Hepatic stellate cell (primary cell): ENCODE measurements around the gene INPP4A.

Source experiments
- DNase-seq: peaks from one replicate; pipeline ENCODE4 v3.0.0; 2011; ENCODE audit warnings: low spot score

INPP4A gene

GRCh38 chr2:98565286-98565860, 120.7 kb downstream of the INPP4A start:
- DNase-seq, result no peak

GRCh38 chr2:98565941-98566340, 121.3 kb downstream of the INPP4A start:
- no peak for DNase-seq

GRCh38 chr2:98568161-98568956, 123.7 kb downstream of the INPP4A start:
- DNase-seq, result peak; percentile 83

GRCh38 chr2:98569197-98569793, 124.6 kb downstream of the INPP4A start:
- DNase-seq, result peak; percentile 55

GRCh38 chr2:98569915-98570314, 125.3 kb downstream of the INPP4A start:
- DNase-seq, result no peak

GRCh38 chr2:98570356-98570755, 125.7 kb downstream of the INPP4A start:
- DNase-seq, result no peak

- no peak for DNase-seq
Measured at GRCh38 chr2:98571121-98571701, 126.6 kb downstream of the INPP4A start.

GRCh38 chr2:98571796-98572195, 127.1 kb downstream of the INPP4A start:
- no peak for DNase-seq

GRCh38 chr2:98572211-98572610, 127.6 kb downstream of the INPP4A start:
- DNase-seq, result no peak

- no peak for DNase-seq
Measured at GRCh38 chr2:98572676-98573075, 128.0 kb downstream of the INPP4A start.

- DNase-seq, result no peak
Measured at GRCh38 chr2:98573426-98573825, 128.8 kb downstream of the INPP4A start.

- no peak for DNase-seq
Measured at GRCh38 chr2:98576666-98577312, 132.1 kb downstream of the INPP4A start.

- DNase-seq, result no peak
Measured at GRCh38 chr2:98577313-98577712, 132.7 kb downstream of the INPP4A start.

- DNase-seq, result no peak
Measured at GRCh38 chr2:98578231-98578630, 133.6 kb downstream of the INPP4A start.

GRCh38 chr2:98579926-98580325, 135.3 kb downstream of the INPP4A start:
- DNase-seq, result no peak

- no peak for DNase-seq
Measured at GRCh38 chr2:98580656-98581284, 136.1 kb downstream of the INPP4A start.

GRCh38 chr2:98582523-98582922, 137.9 kb downstream of the INPP4A start:
- no peak for DNase-seq

- DNase-seq, result no peak
Measured at GRCh38 chr2:98583276-98583675, 138.6 kb downstream of the INPP4A start.

GRCh38 chr2:98583816-98584618, 139.4 kb downstream of the INPP4A start:
- DNase-seq, result no peak

GRCh38 chr2:98585386-98585785, 140.7 kb downstream of the INPP4A start:
- DNase-seq, result no peak

GRCh38 chr2:98586551-98587140, 142.0 kb downstream of the INPP4A start:
- DNase-seq, result no peak
